SK-N-SH (cell line): ENCODE results near the gene PSME1. TPM values are rescaled to one million over a fixed set of nuclear protein-coding genes. Genes with fewer than 3 reads are reported as not detected.

ENCODE experiments used
- CTCF ChIA-PET: fragments of 300-600, 350-600 bp; formaldehyde crosslinking; extraction: SDS; loops from one replicate; lab custom pipeline; 2021; lab: Yijun Ruan, JAX
- POLR2A ChIA-PET: fragments of 350-600 bp; sonication (Branson Sonifier 250); formaldehyde crosslinking; extraction: SDS; loops from one replicate; lab custom pipeline; 2020; ENCODE audit warnings: antibody characterized with exemption, inconsistent platforms; lab: Yijun Ruan, JAX
- DNase-seq: peaks from one replicate; pipeline ENCODE4 v3.0.0; 2012
- H2AFZ ChIP-seq: fragments of 200-600 bp; sonication (generic); 2 replicates; pipeline ENCODE4 v1.8.1; 2016; ENCODE audit warnings: antibody characterized with exemption, mild to moderate bottlenecking, low read depth
- H3F3A ChIP-seq: fragments of 200-600 bp; sonication (generic); replicated peaks from 2 replicates; pipeline ENCODE3; 2016; ENCODE audit warnings: antibody characterized with exemption, mild to moderate bottlenecking; ENCODE audit not compliant: insufficient read depth
- H3K27ac ChIP-seq, 2 experiments: fragments of 200-500 bp in 1 of 2; fragments of 200-600 bp in 1 of 2; sonication (Bioruptor generic) in 1 of 2; sonication (generic), shearing (Covaris generic) in 1 of 2; 2 replicates each; pipeline versions ENCODE4 v1.5.1 to v1.6.1; 2014 to 2016; ENCODE audit warnings: low read depth in 2 of 2, inconsistent platforms in 1 of 2, low read length in 1 of 2, mild to moderate bottlenecking in 1 of 2, mixed read lengths in 1 of 2
- H3K27me3 ChIP-seq: fragments of 200-600 bp; sonication (generic), shearing (Covaris generic); 2 replicates; pipeline ENCODE4 v1.6.1; 2016; ENCODE audit warnings: mixed run types; ENCODE audit not compliant: insufficient read depth
- H3K36me3 ChIP-seq, 2 experiments: fragments of 200-500 bp in 1 of 2; fragments of 200-600 bp in 1 of 2; sonication (Bioruptor generic) in 1 of 2; sonication (generic) in 1 of 2; replicated peaks in 1 of 2; 2 replicates each; pipeline versions ENCODE3 to v1.5.1; 2014 to 2016; ENCODE audit warnings: low read length in 1 of 2, mild to moderate bottlenecking in 1 of 2; ENCODE audit not compliant: insufficient read depth in 2 of 2, control insufficient read depth in 1 of 2
- H3K4me1 ChIP-seq, 2 experiments: fragments of 200-500 bp in 1 of 2; fragments of 200-600 bp in 1 of 2; sonication (Bioruptor generic) in 1 of 2; sonication (generic), shearing (Covaris generic) in 1 of 2; 2 replicates each; pipeline versions ENCODE4 v1.5.1 to v1.6.1; 2014 to 2016; ENCODE audit warnings: low read depth in 1 of 2, low read length in 1 of 2, mixed run types in 1 of 2; ENCODE audit not compliant: insufficient read depth in 2 of 2, control insufficient read depth in 1 of 2
- H3K4me2 ChIP-seq: fragments of 200-600 bp; sonication (generic), shearing (Covaris generic); 2 replicates; pipeline ENCODE4 v1.6.1; 2017; ENCODE audit warnings: mixed run types
- H3K4me3 ChIP-seq, 2 experiments: fragments of 200-500 bp in 1 of 2; fragments of 200-600 bp in 1 of 2; sonication (Bioruptor generic) in 1 of 2; sonication (generic), shearing (Covaris generic) in 1 of 2; 2 replicates each; pipeline versions ENCODE4 v1.5.1 to v1.8.1; 2014 to 2016; ENCODE audit warnings: low read depth in 2 of 2, inconsistent platforms in 1 of 2, low read length in 1 of 2, mild to moderate bottlenecking in 1 of 2, mixed read lengths in 1 of 2, moderate library complexity in 1 of 2
- H3K79me2 ChIP-seq: fragments of 200-600 bp; sonication (generic); 2 replicates; pipeline ENCODE4 v1.8.1; 2017; ENCODE audit warnings: mild to moderate bottlenecking; ENCODE audit not compliant: insufficient read depth
- H3K9ac ChIP-seq: fragments of 200-600 bp; sonication (generic); 2 replicates; pipeline ENCODE4 v1.6.1; 2017; ENCODE audit warnings: mixed run types
- H3K9me2 ChIP-seq: fragments of 200-600 bp; sonication (generic); 2 replicates; pipeline ENCODE4 v1.6.1; 2017; ENCODE audit warnings: mixed run types
- H3K9me3 ChIP-seq: fragments of 200-600 bp; sonication (generic); 2 replicates; pipeline ENCODE4 v1.6.1; 2017; ENCODE audit warnings: mixed run types, mild to moderate bottlenecking, moderate library complexity
- H4K20me1 ChIP-seq: fragments of 200-600 bp; sonication (generic); 2 replicates; pipeline ENCODE4 v1.6.1; 2017; ENCODE audit warnings: mild to moderate bottlenecking, mixed run types; ENCODE audit not compliant: insufficient read depth
- CHD2 ChIP-seq: fragments of 150-350 bp; IDR thresholded peaks from 2 replicates; pipeline ENCODE4 v1.6.1; 2018; ENCODE audit warnings: low read length; ENCODE audit not compliant: partially characterized antibody
- CTCF ChIP-seq: fragments of 200-600 bp; sonication (generic); IDR thresholded peaks from 2 replicates; pipeline ENCODE4 v1.6.1; 2017; ENCODE audit warnings: antibody characterized with exemption, mild to moderate bottlenecking, moderate library complexity
- ELF1 ChIP-seq: IDR thresholded peaks from 2 replicates; pipeline ENCODE4 v1.4.0; 2012
- EP300 ChIP-seq, 2 experiments: IDR thresholded peaks; 2 replicates each; pipeline versions ENCODE4 v1.4.0 to v1.6.1; 2012; ENCODE audit warnings: borderline replicate concordance in 1 of 2, low read depth in 1 of 2, low read length in 1 of 2
- EZH2phosphoT487 ChIP-seq: fragments of 200-600 bp; sonication (generic); IDR thresholded peaks from 2 replicates; pipeline ENCODE4 v1.6.1; 2017; ENCODE audit warnings: low read depth, mixed run types, mild to moderate bottlenecking, antibody characterized with exemption, moderate library complexity, borderline replicate concordance
- FOXJ3 ChIP-seq: sonication (generic); formaldehyde crosslinking; IDR thresholded peaks from 2 replicates; pipeline ENCODE4 v1.5.1; 2020; ENCODE audit warnings: mild to moderate bottlenecking, missing genetic modification reagents
- FOXM1 ChIP-seq: IDR thresholded peaks from 2 replicates; pipeline ENCODE4 v1.4.0; 2012; ENCODE audit warnings: low read depth, mild to moderate bottlenecking
- GABPA ChIP-seq: IDR thresholded peaks from 2 replicates; pipeline ENCODE4 v1.4.0; 2012; ENCODE audit warnings: low read depth, mild to moderate bottlenecking
- GATA2 ChIP-seq: sonication (generic); formaldehyde crosslinking; IDR thresholded peaks from 2 replicates; pipeline ENCODE4 v1.5.0; 2020; ENCODE audit warnings: mild to moderate bottlenecking, missing genetic modification reagents
- IRF3 ChIP-seq: fragments of 150-350 bp; IDR thresholded peaks from 2 replicates; pipeline ENCODE4 v1.6.1; 2016; ENCODE audit warnings: mild to moderate bottlenecking, low read depth, low read length
- JUND ChIP-seq: IDR thresholded peaks from 2 replicates; pipeline ENCODE4 v1.4.0; 2012
- MEF2A ChIP-seq: IDR thresholded peaks from 2 replicates; pipeline ENCODE4 v1.4.0; 2012; ENCODE audit warnings: low read depth, borderline replicate concordance
- MXI1 ChIP-seq: IDR thresholded peaks from 2 replicates; pipeline ENCODE4 v1.6.1; 2012; ENCODE audit warnings: mild to moderate bottlenecking, low read depth, low read length, improper control_type of control experiment
- NFIC ChIP-seq: IDR thresholded peaks from 2 replicates; pipeline ENCODE4 v1.4.0; 2012; ENCODE audit warnings: borderline replicate concordance
- RAD21 ChIP-seq: IDR thresholded peaks from 2 replicates; pipeline ENCODE4 v1.6.1; 2012; ENCODE audit warnings: mild to moderate bottlenecking, low read length
- RFX5 ChIP-seq: IDR thresholded peaks from 2 replicates; pipeline ENCODE4 v1.6.1; 2012; ENCODE audit warnings: mild to moderate bottlenecking, improper control_type of control experiment, low read length
- TAF1 ChIP-seq: IDR thresholded peaks from 2 replicates; pipeline ENCODE4 v1.6.1; 2012; ENCODE audit warnings: low read depth, mild to moderate bottlenecking, low read length, moderate library complexity, borderline replicate concordance
- TEAD4 ChIP-seq: IDR thresholded peaks from 2 replicates; pipeline ENCODE4 v1.4.0; 2012; ENCODE audit warnings: mild to moderate bottlenecking, borderline replicate concordance; ENCODE audit not compliant: insufficient read depth
- WGBS: methylation state at CpG from one replicate; pipeline ENCODE4 v1.1.6; 2017; ENCODE audit warnings: low lambda C conversion rate; 5-methylcytosine and 5-hydroxymethylcytosine counted together
- polyA plus RNA-seq, 3 experiments: library from polyadenylated mRNA; depleted of rRNA; stranded (reverse); fragments of >200 nt; gene quantifications; 2 replicates each; pipeline ENCODE4 v1.2.3, GENCODE V29; 2012
- TF ChIP-seq, protein P1 (sequence below): IDR thresholded peaks from 2 replicates; pipeline ENCODE4 v1.4.0; 2012; ENCODE audit warnings: low read depth, borderline replicate concordance
- TF ChIP-seq, protein P2 (sequence below): fragments of 150-350 bp; IDR thresholded peaks from 2 replicates; pipeline ENCODE4 v1.6.1; 2017; ENCODE audit warnings: antibody characterized with exemption, low read length, low read depth, borderline replicate concordance
- TF ChIP-seq, protein P3 (sequence below): IDR thresholded peaks from 2 replicates; pipeline ENCODE4 v1.4.0; 2012; ENCODE audit warnings: low read depth, borderline replicate concordance
- TF ChIP-seq, protein P4 (sequence below): IDR thresholded peaks from 2 replicates; pipeline ENCODE4; 2012

PSME1 gene
- polyA plus RNA-seq, 1 of the 3 experiments (the other 2 are of a cell fraction), result 287 TPM

- TF ChIP-seq FOXM1 (no peak), ELF1 (no peak), FOXJ3 (CRISPR knock-in tag) (no peak), TEAD4 (no peak)
- TF ChIP-seq, all 33 proteins: peak for 0
Measured at GRCh38 chr14:24096545-24097181, 39.3 kb upstream of the PSME1 start (continued).

DNA sequence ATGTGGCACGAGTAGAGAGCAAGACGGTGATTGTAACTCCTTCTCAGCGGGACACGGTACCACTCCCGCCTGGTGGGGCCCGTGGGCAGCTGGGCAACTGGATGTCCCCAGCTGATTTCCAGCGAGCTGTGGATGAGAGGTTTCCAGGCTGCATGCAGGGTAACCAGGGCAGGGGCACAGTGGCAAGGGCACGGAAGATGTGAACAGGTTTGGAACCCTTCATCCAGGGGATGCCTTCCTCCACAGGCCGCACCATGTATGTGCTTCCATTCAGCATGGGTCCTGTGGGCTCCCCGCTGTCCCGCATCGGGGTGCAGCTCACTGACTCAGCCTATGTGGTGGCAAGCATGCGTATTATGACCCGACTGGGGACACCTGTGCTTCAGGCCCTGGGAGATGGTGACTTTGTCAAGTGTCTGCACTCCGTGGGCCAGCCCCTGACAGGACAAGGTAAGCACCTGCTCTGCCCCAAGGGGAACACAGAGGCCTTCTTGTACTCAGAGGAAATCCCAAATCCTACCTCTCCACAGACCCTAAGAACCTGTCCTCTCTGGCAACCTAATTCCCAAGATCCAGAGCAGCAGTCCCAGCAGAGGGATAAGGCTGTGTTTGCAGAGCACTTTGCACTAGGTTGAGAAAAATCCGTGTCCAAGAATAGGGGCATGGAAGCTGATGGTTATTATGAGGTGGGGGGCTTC lies 37.6 kb upstream of the PSME1 start:
- H4K20me1 ChIP-seq, result no peaks in the 10 kb centered on the region
- no peak for DNase-seq
- ChIA-PET POLR2A (interaction anchor here (1.3 kb wide), 1 partner anchor 16 kb away, joined by 3 read pairs; the partner anchor contains the start of genes DCAF11 and NRL), CTCF (interaction anchor here (13.8 to 25.4 kb wide), 2 partner anchors 8 to 33 kb away, joined by 219 to 1159 read pairs; partner anchors contain the start of genes CARMIL3 and CPNE6)
- no peaks in the 10 kb centered on the region for H3K9me2 ChIP-seq
- WGBS, result 98% methylated on average over 8 of the region's 16 CpGs
- H3K9ac ChIP-seq, result no peak overlapping the region
- peaks cover 3 to 19% of the 10 kb centered on the region in 2 experiments for H3K36me3 ChIP-seq
- no peaks in the 10 kb centered on the region for H3K27me3 ChIP-seq
- no peak overlapping the region for H3K4me3 ChIP-seq
- no peaks in the 10 kb centered on the region for H3K9me3 ChIP-seq
- peaks cover 3% of the 10 kb centered on the region for H3F3A ChIP-seq
- no peak for TF ChIP-seq TAF1
- no peak for TF ChIP-seq FOXJ3 (CRISPR knock-in tag)
- no peak for TF ChIP-seq MEF2A
- TF ChIP-seq JUND, result no peak
- no peak for TF ChIP-seq GABPA
- no peak for TF ChIP-seq MXI1
- TF ChIP-seq FOXM1, result no peak
- TF ChIP-seq NFIC, result no peak
- no peak for TF ChIP-seq IRF3
- TF ChIP-seq, protein P1, sequence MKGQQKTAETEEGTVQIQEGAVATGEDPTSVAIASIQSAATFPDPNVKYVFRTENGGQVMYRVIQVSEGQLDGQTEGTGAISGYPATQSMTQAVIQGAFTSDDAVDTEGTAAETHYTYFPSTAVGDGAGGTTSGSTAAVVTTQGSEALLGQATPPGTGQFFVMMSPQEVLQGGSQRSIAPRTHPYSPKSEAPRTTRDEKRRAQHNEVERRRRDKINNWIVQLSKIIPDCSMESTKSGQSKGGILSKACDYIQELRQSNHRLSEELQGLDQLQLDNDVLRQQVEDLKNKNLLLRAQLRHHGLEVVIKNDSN, result no peak
- no peak for TF ChIP-seq EZH2phosphoT487
- TF ChIP-seq, protein P2, sequence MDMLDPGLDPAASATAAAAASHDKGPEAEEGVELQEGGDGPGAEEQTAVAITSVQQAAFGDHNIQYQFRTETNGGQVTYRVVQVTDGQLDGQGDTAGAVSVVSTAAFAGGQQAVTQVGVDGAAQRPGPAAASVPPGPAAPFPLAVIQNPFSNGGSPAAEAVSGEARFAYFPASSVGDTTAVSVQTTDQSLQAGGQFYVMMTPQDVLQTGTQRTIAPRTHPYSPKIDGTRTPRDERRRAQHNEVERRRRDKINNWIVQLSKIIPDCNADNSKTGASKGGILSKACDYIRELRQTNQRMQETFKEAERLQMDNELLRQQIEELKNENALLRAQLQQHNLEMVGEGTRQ, result no peak
- no peak for TF ChIP-seq CTCF
- TF ChIP-seq, protein P3, sequence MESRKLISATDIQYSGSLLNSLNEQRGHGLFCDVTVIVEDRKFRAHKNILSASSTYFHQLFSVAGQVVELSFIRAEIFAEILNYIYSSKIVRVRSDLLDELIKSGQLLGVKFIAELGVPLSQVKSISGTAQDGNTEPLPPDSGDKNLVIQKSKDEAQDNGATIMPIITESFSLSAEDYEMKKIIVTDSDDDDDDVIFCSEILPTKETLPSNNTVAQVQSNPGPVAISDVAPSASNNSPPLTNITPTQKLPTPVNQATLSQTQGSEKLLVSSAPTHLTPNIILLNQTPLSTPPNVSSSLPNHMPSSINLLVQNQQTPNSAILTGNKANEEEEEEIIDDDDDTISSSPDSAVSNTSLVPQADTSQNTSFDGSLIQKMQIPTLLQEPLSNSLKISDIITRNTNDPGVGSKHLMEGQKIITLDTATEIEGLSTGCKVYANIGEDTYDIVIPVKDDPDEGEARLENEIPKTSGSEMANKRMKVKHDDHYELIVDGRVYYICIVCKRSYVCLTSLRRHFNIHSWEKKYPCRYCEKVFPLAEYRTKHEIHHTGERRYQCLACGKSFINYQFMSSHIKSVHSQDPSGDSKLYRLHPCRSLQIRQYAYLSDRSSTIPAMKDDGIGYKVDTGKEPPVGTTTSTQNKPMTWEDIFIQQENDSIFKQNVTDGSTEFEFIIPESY, result no peak
- TF ChIP-seq CHD2, result no peak
- TF ChIP-seq EP300 (IDR thresholded peaks at IDR 0.05; ENCODE audit: borderline replicate concordance in 1 of 2, low read depth in 1 of 2, low read length in 1 of 2), result no peak
- no peak for TF ChIP-seq RFX5
- TF ChIP-seq RAD21, result no peak
- TF ChIP-seq, protein P4, sequence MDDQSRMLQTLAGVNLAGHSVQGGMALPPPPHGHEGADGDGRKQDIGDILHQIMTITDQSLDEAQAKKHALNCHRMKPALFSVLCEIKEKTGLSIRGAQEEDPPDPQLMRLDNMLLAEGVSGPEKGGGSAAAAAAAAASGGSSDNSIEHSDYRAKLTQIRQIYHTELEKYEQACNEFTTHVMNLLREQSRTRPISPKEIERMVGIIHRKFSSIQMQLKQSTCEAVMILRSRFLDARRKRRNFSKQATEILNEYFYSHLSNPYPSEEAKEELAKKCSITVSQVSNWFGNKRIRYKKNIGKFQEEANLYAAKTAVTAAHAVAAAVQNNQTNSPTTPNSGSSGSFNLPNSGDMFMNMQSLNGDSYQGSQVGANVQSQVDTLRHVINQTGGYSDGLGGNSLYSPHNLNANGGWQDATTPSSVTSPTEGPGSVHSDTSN, result no peak
- no peak for TF ChIP-seq GATA2 (CRISPR knock-in tag)
- H3K79me2 ChIP-seq, result peaks cover 16% of the 10 kb centered on the region
- no peak overlapping the region for H3K27ac ChIP-seq
- no peak overlapping the region for H3K4me2 ChIP-seq
- H2AFZ ChIP-seq, result no peak overlapping the region
- H3K4me1 ChIP-seq, result peaks cover 12 to 16% of the 10 kb centered on the region in 2 experiments; a peak in 2 of 4 replicates
